Sigmoid colon (tissue), 7 donors: ENCODE data around the gene ALG12. TPM values are rescaled to one million over a fixed set of nuclear protein-coding genes. Genes with fewer than 3 reads are reported as not detected.

Experiments used
- DNase-seq: peaks from one replicate; pipeline ENCODE4 v3.0.0-alpha.2; 2019
- H3K27ac ChIP-seq, 4 donors: fragments of 200-600 bp; sonication (generic); one replicate each; pipeline ENCODE4 v1.5.1; 2016 to 2019; ENCODE audit warnings: mild to moderate bottlenecking in 1 of 4
- H3K27me3 ChIP-seq, 3 donors: fragments of 200-600 bp; sonication (generic); one replicate each; pipeline ENCODE4 v1.5.1; 2019; ENCODE audit warnings: mild to moderate bottlenecking in 1 of 3
- H3K36me3 ChIP-seq, 4 donors: fragments of 200-600 bp; sonication (generic); one replicate each; pipeline ENCODE4 v1.5.1; 2016 to 2019
- H3K4me1 ChIP-seq, 4 donors: fragments of 200-600 bp; sonication (generic); one replicate each; pipeline ENCODE4 v1.5.1; 2017 to 2019
- H3K4me3 ChIP-seq, 4 donors: fragments of 200-600 bp; sonication (generic); one replicate each; pipeline ENCODE4 v1.5.1; 2017 to 2019; ENCODE audit warnings: mild to moderate bottlenecking in 2 of 4, moderate library complexity in 1 of 4
- H3K9me3 ChIP-seq, 4 donors: fragments of 200-600 bp in 3 of 4; sonication (generic) in 3 of 4; one replicate each; pipeline versions ENCODE4 v1.5.1 to v1.6.1; 2013 to 2019
- EP300 ChIP-seq, 4 donors: sonication (generic); formaldehyde crosslinking; IDR thresholded peaks; one replicate each; pipeline ENCODE4 v1.6.1; 2017; ENCODE audit warnings: antibody characterized with exemption in 4 of 4
- POLR2A ChIP-seq, 2 donors: fragments of 450-650 bp; IDR thresholded peaks; one replicate each; pipeline ENCODE4 v1.6.1; 2016; ENCODE audit warnings: antibody characterized with exemption in 2 of 2, mild to moderate bottlenecking in 2 of 2, moderate library complexity in 2 of 2
- POLR2AphosphoS5 ChIP-seq, 4 donors: sonication (generic); formaldehyde crosslinking; IDR thresholded peaks; one replicate each; pipeline ENCODE4 v1.6.1; 2017; ENCODE audit warnings: antibody characterized with exemption in 4 of 4
- WGBS, 2 donors: extraction: QIAGEN DNeasy Blood & Tissue Kit; methylation state at CpG; one replicate each; pipeline ENCODE4 v1.1.7; 2013; 5-methylcytosine and 5-hydroxymethylcytosine counted together
- intact Hi-C: fragments of 100-400 bp; cut with DNase I; formaldehyde crosslinking; loops from one replicate; pipeline ENCODE4 v1.15.1; 2023
- polyA plus RNA-seq, 3 donors: library from polyadenylated mRNA; stranded (reverse); fragments of 200-250 nt; gene quantifications; one replicate each; pipeline ENCODE4 v1.2.3, GENCODE V29; 2013
- total RNA-seq, 4 donors: library from RNA; depleted of rRNA; stranded (reverse); fragments of >200 nt; gene quantifications; one replicate each; pipeline ENCODE4 v1.1.0, GENCODE V29; 2016
- TF ChIP-seq, protein P1 (sequence below), 4 experiments: fragments of 450-650 bp in 3 of 4; fragments of 200-600 bp in 1 of 4; IDR thresholded peaks; one replicate each; pipeline ENCODE4 v1.5.1; 2016 to 2019; ENCODE audit warnings: antibody characterized with exemption in 4 of 4, mild to moderate bottlenecking in 3 of 4, moderate library complexity in 2 of 4
- donor health status: healthy with polysubstance abuse.
- donor health status: Bipolar disorder and iron deficiency.
- donor health status: healthy.

Gene ALG12
- total and polyA plus RNA-seq, 7 donors, result 1.8 to 23.9 (median 14.4) TPM

DNA sequence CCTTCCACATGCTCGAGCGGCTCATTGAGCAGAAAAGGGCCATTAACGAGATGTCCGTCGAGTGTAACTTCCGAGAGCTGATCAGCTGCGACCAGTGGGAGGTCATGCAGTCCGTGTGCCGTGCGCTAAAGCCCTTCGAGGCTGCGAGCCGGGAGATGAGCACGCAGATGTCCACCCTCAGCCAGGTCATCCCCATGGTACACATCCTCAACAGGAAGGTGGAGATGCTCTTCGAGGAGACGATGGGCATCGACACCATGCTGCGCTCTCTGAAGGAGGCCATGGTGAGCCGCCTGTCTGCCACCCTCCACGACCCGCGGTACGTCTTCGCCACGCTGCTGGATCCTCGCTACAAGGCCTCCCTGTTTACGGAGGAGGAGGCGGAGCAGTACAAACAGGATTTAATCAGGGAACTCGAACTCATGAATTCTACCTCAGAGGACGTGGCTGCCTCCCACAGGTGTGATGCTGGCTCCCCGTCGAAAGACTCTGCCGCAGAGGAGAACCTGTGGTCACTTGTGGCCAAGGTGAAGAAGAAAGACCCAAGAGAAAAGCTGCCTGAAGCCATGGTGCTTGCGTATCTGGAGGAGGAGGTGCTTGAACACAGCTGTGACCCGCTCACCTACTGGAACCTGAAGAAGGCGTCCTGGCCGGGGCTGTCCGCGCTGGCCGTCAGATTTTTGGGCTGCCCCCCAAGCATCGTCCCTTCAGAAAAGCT, 31.7 kb downstream of the ALG12 start:
- WGBS, 2 donors, result 98% methylated on average over 41 of the region's 41 CpGs
- H3K9me3 ChIP-seq, result no peaks in the 10 kb centered on the region
- no peak overlapping the region for H3K4me3 ChIP-seq
- no peak overlapping the region for H3K27ac ChIP-seq
- no peak for TF ChIP-seq POLR2AphosphoS5 (IDR thresholded peaks at IDR 0.05)
- TF ChIP-seq, protein P1, sequence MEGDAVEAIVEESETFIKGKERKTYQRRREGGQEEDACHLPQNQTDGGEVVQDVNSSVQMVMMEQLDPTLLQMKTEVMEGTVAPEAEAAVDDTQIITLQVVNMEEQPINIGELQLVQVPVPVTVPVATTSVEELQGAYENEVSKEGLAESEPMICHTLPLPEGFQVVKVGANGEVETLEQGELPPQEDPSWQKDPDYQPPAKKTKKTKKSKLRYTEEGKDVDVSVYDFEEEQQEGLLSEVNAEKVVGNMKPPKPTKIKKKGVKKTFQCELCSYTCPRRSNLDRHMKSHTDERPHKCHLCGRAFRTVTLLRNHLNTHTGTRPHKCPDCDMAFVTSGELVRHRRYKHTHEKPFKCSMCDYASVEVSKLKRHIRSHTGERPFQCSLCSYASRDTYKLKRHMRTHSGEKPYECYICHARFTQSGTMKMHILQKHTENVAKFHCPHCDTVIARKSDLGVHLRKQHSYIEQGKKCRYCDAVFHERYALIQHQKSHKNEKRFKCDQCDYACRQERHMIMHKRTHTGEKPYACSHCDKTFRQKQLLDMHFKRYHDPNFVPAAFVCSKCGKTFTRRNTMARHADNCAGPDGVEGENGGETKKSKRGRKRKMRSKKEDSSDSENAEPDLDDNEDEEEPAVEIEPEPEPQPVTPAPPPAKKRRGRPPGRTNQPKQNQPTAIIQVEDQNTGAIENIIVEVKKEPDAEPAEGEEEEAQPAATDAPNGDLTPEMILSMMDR (IDR thresholded peaks at IDR 0.05), result no peak
- TF ChIP-seq POLR2A (IDR thresholded peaks at IDR 0.05), result no peak
- no peak for TF ChIP-seq EP300 (IDR thresholded peaks at IDR 0.05)
- H3K36me3 ChIP-seq, result peaks cover 0 to 35% (median 20%) of the 10 kb centered on the region in 4 donors
- no peak for DNase-seq
- no peaks in the 10 kb centered on the region for H3K4me1 ChIP-seq
- intact Hi-C loops, result no loop called here
- no peaks in the 10 kb centered on the region for H3K27me3 ChIP-seq

DNA sequence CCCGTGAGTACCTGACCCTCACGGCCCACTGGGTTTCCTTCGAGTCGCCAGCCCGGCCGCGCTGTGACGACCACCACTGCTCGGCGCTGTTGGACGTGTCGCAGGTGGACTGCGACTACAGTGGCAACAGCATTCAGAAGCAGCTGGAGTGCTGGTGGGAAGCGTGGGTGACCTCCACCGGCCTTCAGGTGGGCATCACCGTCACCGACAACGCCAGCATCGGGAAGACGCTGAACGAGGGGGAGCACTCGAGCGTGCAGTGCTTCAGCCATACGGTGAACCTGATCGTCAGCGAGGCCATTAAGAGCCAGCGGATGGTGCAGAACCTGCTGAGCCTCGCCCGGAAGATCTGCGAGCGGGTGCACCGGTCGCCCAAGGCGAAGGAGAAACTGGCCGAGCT, 32.4 kb downstream of the ALG12 start:
- intact Hi-C loops, result no loop called here
- WGBS, 2 donors, result 98% methylated on average over 35 of the region's 35 CpGs
- Histone ChIP-seq H3K4me1 (no peaks in the 10 kb centered on the region), H3K4me3 (no peak overlapping the region), H3K36me3 (peaks cover 0 to 35% (median 20%) of the 10 kb centered on the region in 4 donors), H3K27me3 (no peaks in the 10 kb centered on the region), H3K27ac (no peak overlapping the region), H3K9me3 (no peaks in the 10 kb centered on the region)
- DNase-seq, result no peak
- TF ChIP-seq EP300 (IDR thresholded peaks at IDR 0.05), result no peak
- no peak for TF ChIP-seq POLR2AphosphoS5 (IDR thresholded peaks at IDR 0.05)
- TF ChIP-seq, protein P1 (IDR thresholded peaks at IDR 0.05), result no peak
- no peak for TF ChIP-seq POLR2A (IDR thresholded peaks at IDR 0.05)

DNA sequence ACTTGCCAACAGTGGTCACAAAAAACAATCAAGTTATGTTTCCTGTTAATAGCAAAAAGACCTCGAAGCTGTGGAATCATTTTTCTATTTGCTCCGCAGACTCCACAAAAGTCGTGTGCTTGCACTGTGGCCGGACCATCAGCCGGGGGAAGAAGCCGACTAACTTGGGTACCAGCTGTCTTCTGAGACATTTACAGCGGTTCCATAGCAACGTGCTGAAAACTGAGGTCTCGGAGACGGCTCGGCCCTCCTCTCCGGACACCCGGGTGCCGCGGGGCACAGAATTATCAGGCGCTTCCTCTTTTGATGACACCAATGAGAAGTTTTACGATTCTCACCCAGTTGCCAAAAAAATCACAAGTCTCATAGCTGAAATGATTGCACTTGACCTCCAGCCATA, 33.0 kb downstream of the ALG12 start:
- whole genome bisulfite sequencing, 2 donors, result 97 to 98% methylated on average over 17 of the region's 17 CpGs
- no peak overlapping the region for H3K27ac ChIP-seq
- H3K4me3 ChIP-seq, result no peak overlapping the region
- H3K27me3 ChIP-seq, result no peaks in the 10 kb centered on the region
- intact Hi-C loops, result no loop called here
- DNase-seq, result no peak
- H3K36me3 ChIP-seq, result peaks cover 0 to 35% (median 20%) of the 10 kb centered on the region in 4 donors
- no peak for TF ChIP-seq POLR2A (IDR thresholded peaks at IDR 0.05)
- TF ChIP-seq EP300 (IDR thresholded peaks at IDR 0.05), result no peak
- no peak for TF ChIP-seq POLR2AphosphoS5 (IDR thresholded peaks at IDR 0.05)
- TF ChIP-seq, protein P1 (IDR thresholded peaks at IDR 0.05), result no peak
- H3K9me3 ChIP-seq, result no peaks in the 10 kb centered on the region
- H3K4me1 ChIP-seq, result no peaks in the 10 kb centered on the region

DNA sequence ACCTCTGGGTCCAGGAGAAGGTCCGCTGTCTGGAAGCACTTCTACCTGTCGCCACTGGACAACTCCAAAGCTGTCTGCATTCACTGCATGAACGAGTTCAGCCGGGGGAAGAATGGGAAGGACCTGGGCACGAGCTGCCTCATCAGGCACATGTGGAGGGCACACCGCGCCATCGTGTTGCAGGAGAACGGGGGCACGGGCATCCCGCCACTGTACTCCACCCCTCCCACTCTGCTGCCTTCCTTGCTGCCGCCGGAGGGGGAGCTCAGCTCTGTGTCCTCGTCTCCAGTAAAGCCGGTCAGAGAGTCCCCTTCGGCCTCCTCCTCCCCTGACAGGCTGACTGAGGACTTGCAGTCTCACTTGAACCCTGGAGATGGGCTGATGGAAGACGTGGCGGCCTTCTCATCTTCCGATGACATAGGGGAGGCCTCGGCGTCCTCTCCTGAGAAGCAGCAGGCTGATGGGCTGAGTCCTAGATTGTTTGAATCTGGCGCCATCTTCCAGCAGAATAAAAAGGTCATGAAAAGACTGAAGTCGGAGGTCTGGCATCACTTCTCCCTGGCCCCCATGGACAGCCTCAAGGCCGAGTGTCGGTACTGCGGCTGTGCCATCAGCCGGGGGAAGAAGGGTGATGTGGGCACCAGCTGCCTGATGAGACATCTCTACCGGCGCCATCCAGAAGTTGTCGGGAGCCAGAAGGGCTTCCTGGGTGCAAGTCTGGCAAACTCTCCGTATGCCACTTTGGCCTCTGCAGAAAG, 33.6 kb downstream of the ALG12 start:
- peaks cover 0 to 35% (median 20%) of the 10 kb centered on the region in 4 donors for H3K36me3 ChIP-seq
- no peaks in the 10 kb centered on the region for H3K27me3 ChIP-seq
- no peaks in the 10 kb centered on the region for H3K9me3 ChIP-seq
- no peak for DNase-seq
- no peak overlapping the region for H3K27ac ChIP-seq
- intact Hi-C loops, result no loop called here
- H3K4me1 ChIP-seq, result no peaks in the 10 kb centered on the region
- TF ChIP-seq POLR2A (IDR thresholded peaks at IDR 0.05), result no peak
- no peak for TF ChIP-seq POLR2AphosphoS5 (IDR thresholded peaks at IDR 0.05)
- TF ChIP-seq, protein P1 (IDR thresholded peaks at IDR 0.05), result no peak
- no peak for TF ChIP-seq EP300 (IDR thresholded peaks at IDR 0.05)
- no peak overlapping the region for H3K4me3 ChIP-seq
- 95% methylated on average over 31 of the region's 31 CpGs for WGBS, 2 donors
